Caki2 (cell line): ENCODE data around the gene ZNF407. TPM values are rescaled to one million over a fixed set of nuclear protein-coding genes. Genes with fewer than 3 reads are reported as not detected.

Experiments
- DNase-seq: peaks from one replicate; pipeline ENCODE4 v3.0.0-alpha.2; 2015; ENCODE audit warnings: low read depth
- in situ Hi-C: cut with HindIII; loops from 2 replicates; pipeline ENCODE4 v1.10.0; 2016; ENCODE audit warnings: low sequenced_read_pairs, low pct_unique_long_range_greater_than_20kb, mixed read lengths
- total RNA-seq: library from RNA; depleted of rRNA; stranded (reverse); fragments of >200 nt; shearing (Covaris generic); gene quantifications from 2 replicates; pipeline ENCODE4 v1.2.3, GENCODE V29; 2014; ENCODE audit warnings: low replicate concordance

Gene ZNF407
- total RNA-seq, 1 experiment from 2014 or later, result 1.3 TPM

GRCh38 chr18:74573053-74573452, 24.6 kb upstream of the ZNF407 start:
- DNase-seq, result no peak

GRCh38 chr18:74574916-74575315, 22.8 kb upstream of the ZNF407 start:
- DNase-seq, result no peak
- in situ Hi-C loops, result no loop called here

More at GRCh38 chr18:74573053-74573452, 24.6 kb upstream of the ZNF407 start:
- in situ Hi-C loops, result no loop called here

- DNase-seq, result no peak
- in situ Hi-C loops, result no loop called here
Observed at GRCh38 chr18:74577019-74577418, 20.7 kb upstream of the ZNF407 start.

GRCh38 chr18:74579496-74580065, 18.1 kb upstream of the ZNF407 start:
- in situ Hi-C loops, result no loop called here
- no peak for DNase-seq

GRCh38 chr18:74582642-74583041, 15.0 kb upstream of the ZNF407 start:
- no peak for DNase-seq
- in situ Hi-C loops, result no loop called here

- in situ Hi-C loops, result no loop called here
- no peak for DNase-seq
Observed at GRCh38 chr18:74587441-74587840, 10.2 kb upstream of the ZNF407 start.

GRCh38 chr18:74589021-74589420, 8.6 kb upstream of the ZNF407 start:
- in situ Hi-C loops, result no loop called here
- no peak for DNase-seq

GRCh38 chr18:74589811-74590210, 7.9 kb upstream of the ZNF407 start:
- DNase-seq, result no peak
- in situ Hi-C loops, result no loop called here

- DNase-seq, result no peak
- in situ Hi-C loops, result no loop called here
Observed at GRCh38 chr18:74590671-74591070, 7.0 kb upstream of the ZNF407 start.

- in situ Hi-C loops, result no loop called here
- DNase-seq, result no peak
Observed at GRCh38 chr18:74595431-74595830, 2.2 kb upstream of the ZNF407 start.

- DNase-seq, result peak; percentile 82
- in situ Hi-C loops, result no loop called here
Observed at GRCh38 chr18:74597034-74597661, 522 bp upstream of the ZNF407 start.

GRCh38 chr18:74598350-74599001, 806 bp downstream of the ZNF407 start:
- peak; percentile 48 for DNase-seq
- in situ Hi-C loops, result no loop called here

GRCh38 chr18:74604361-74604760, 6.7 kb downstream of the ZNF407 start:
- in situ Hi-C loops, result no loop called here
- no peak for DNase-seq

GRCh38 chr18:74604774-74605173, 7.1 kb downstream of the ZNF407 start:
- DNase-seq, result no peak
- in situ Hi-C loops, result no loop called here

GRCh38 chr18:74608681-74609080, 11.0 kb downstream of the ZNF407 start:
- in situ Hi-C loops, result no loop called here

GRCh38 chr18:74609535-74609934, 11.9 kb downstream of the ZNF407 start:
- DNase-seq, result no peak
- in situ Hi-C loops, result no loop called here

More at GRCh38 chr18:74608681-74609080, 11.0 kb downstream of the ZNF407 start:
- no peak for DNase-seq

- no peak for DNase-seq
- in situ Hi-C loops, result no loop called here
Observed at GRCh38 chr18:74610051-74610615, 12.5 kb downstream of the ZNF407 start.

GRCh38 chr18:74610860-74611259, 13.2 kb downstream of the ZNF407 start:
- DNase-seq, result no peak
- in situ Hi-C loops, result no loop called here

- in situ Hi-C loops, result no loop called here
- no peak for DNase-seq
Observed at GRCh38 chr18:74611765-74612164, 14.1 kb downstream of the ZNF407 start.
